K562 (cell line): ENCODE data around the gene YBX3. TPM values are rescaled to one million over a fixed set of nuclear protein-coding genes. Genes with fewer than 3 reads are reported as not detected.

Experiments
- ATF3 ChIP-seq, 2 experiments: fragments of 450-650 bp in 1 of 2; sonication (generic) in 1 of 2; formaldehyde crosslinking in 1 of 2; IDR thresholded peaks in 1 of 2; conservative IDR thresholded peaks in 1 of 2; 2 replicates each; pipeline versions ENCODE4 v1.6.1 to v1.8.1; 2016 to 2023; ENCODE audit warnings: mild to moderate bottlenecking in 2 of 2, moderate library complexity in 2 of 2, inconsistent platforms in 1 of 2, missing genetic modification reagents in 1 of 2
- CUX1 ChIP-seq: fragments of 200-800 bp; sonication (Bioruptor generic); IDR thresholded peaks from 2 replicates; pipeline ENCODE4 v1.6.1; 2016; ENCODE audit warnings: missing genetic modification characterization, missing compliant biosample characterization
- DACH1 ChIP-seq: fragments of 450-650 bp; IDR thresholded peaks from 2 replicates; pipeline ENCODE4 v1.6.1; 2018; ENCODE audit not compliant: partially characterized antibody
- GTF2E2 ChIP-seq: fragments of 200-800 bp; sonication (Bioruptor generic); IDR thresholded peaks from 2 replicates; pipeline ENCODE4 v1.6.1; 2016; ENCODE audit warnings: missing genetic modification characterization, missing compliant biosample characterization
- MTA1 ChIP-seq: fragments of 450-650 bp; IDR thresholded peaks from 2 replicates; pipeline ENCODE4 v1.6.1; 2017; ENCODE audit warnings: borderline replicate concordance
- POLR2A ChIP-seq: fragments of 450-650 bp; conservative IDR thresholded peaks from 2 replicates; pipeline ENCODE4 v1.6.1; 2016
- USF1 ChIP-seq: sonication (generic); formaldehyde crosslinking; IDR thresholded peaks from 2 replicates; pipeline ENCODE4 v1.9.0; 2022; ENCODE audit warnings: mild to moderate bottlenecking, missing genetic modification reagents
- VEZF1 ChIP-seq: fragments of 200-800 bp; sonication (Bioruptor generic); IDR thresholded peaks from 2 replicates; pipeline ENCODE4 v1.6.1; 2017; ENCODE audit warnings: missing genetic modification characterization, missing compliant biosample characterization
- polyA plus RNA-seq, 8 experiments: library from polyadenylated mRNA; depleted of rRNA in 4 of 8; stranded (reverse) in 5 of 8; unstranded in 3 of 8; fragments of >200 nt; fragmentation: Nextera tagmentation in 2 of 8; fragmentation: Illumina TruSeq in 1 of 8; extraction: Ambion mirVana in 2 of 8; extraction: Trizol in 1 of 8; gene quantifications; 2 replicates each; pipeline versions ENCODE4 v1.2.1 to v1.2.3, GENCODE V29; 2011 to 2014; ENCODE audit warnings: inconsistent platforms in 1 of 8, missing spikeins in 1 of 8
- total RNA-seq, 7 experiments: library from RNA; depleted of rRNA in 6 of 7; stranded (reverse); fragments of >200 nt in 6 of 7; fragmentation: Illumina TruSeq in 2 of 7; extraction: Trizol in 2 of 7; gene quantifications; 2 replicates each; pipeline versions ENCODE4 v1.2.1 to v1.2.3, GENCODE V29; 2011 to 2021; ENCODE audit warnings: low replicate concordance in 1 of 7

The YBX3 gene
- total and polyA plus RNA-seq, 9 of the 15 experiments (the other 6 are each of a cell fraction or from before 2014, with no cell fraction given): 47.0 to 239 (median 81.5) TPM

- TF ChIP-seq CUX1 (CRISPR knock-in tag) (no peak), DACH1 (peak; percentile 51), VEZF1 (CRISPR knock-in tag) (peak; percentile 54), ATF3 (IDR thresholded peaks at IDR 0.05) (peak; percentile 69), ATF3 (CRISPR knock-in tag; conservative IDR thresholded peaks at IDR 0.05) (no peak), GTF2E2 (tag) (no peak), MTA1 (0 out of 2 replicates have a peak, but pooled peaks have one; percentile 26), POLR2A (peak; percentile 54; the same call in 1 of the 2 replicates), USF1 (CRISPR knock-in tag) (peak; percentile 60)
Measured at GRCh38 chr12:10721651-10722501, 1.2 kb downstream of the YBX3 start (continued).
